ENCODE results near the gene BAIAP2. TPM values are rescaled to one million over a fixed set of nuclear protein-coding genes. Genes with fewer than 3 reads are reported as not detected.

The BAIAP2 gene
- polyA plus RNA-seq, 1 experiment, result 9.6 TPM

DNA sequence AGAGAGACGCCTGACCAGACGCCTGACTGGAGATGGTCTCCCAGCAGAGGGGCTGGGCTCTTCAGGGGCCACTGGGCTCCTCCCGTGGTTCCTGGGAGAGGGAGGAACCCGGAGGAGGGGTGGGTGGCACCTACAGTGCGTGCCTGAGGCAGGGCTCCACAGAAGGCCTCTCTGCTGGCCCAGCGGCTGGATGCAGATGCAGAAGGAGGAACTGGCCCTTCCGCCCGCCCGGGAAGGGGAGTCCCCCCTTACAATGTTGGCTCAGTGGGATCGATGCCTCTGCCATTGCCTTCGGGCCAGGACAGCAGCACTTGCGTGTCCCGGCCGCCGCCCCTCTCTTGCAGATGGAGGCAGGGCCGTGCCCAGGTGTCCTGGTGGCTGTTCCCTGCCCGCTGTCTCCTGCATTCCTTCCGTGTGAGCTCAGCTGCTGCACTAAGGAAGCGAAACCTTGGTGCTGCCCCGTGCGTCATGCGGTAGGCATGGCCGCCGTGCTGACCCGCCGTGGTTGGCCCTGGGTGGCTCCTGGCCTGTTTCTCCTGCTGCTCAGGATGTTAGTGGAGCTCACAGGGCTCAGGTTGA lies 15.1 kb downstream of the BAIAP2 start:
- DNase-seq (ENCODE audit: low read depth, low spot score), result no peak
- no peaks in the 10 kb centered on the region; the same call in 1 of the 2 replicates for H3K9me3 ChIP-seq (ENCODE audit: control insufficient read depth, insufficient read depth, low read length)
- no peak overlapping the region for H3K27ac ChIP-seq (ENCODE audit: low read depth, low read length)
- no peaks in the 10 kb centered on the region for H3K27me3 ChIP-seq (ENCODE audit: control insufficient read depth, insufficient read depth, low read length)
- no peak overlapping the region for H3K4me3 ChIP-seq (ENCODE audit: low read depth, low read length)
- TF ChIP-seq, protein P1, sequence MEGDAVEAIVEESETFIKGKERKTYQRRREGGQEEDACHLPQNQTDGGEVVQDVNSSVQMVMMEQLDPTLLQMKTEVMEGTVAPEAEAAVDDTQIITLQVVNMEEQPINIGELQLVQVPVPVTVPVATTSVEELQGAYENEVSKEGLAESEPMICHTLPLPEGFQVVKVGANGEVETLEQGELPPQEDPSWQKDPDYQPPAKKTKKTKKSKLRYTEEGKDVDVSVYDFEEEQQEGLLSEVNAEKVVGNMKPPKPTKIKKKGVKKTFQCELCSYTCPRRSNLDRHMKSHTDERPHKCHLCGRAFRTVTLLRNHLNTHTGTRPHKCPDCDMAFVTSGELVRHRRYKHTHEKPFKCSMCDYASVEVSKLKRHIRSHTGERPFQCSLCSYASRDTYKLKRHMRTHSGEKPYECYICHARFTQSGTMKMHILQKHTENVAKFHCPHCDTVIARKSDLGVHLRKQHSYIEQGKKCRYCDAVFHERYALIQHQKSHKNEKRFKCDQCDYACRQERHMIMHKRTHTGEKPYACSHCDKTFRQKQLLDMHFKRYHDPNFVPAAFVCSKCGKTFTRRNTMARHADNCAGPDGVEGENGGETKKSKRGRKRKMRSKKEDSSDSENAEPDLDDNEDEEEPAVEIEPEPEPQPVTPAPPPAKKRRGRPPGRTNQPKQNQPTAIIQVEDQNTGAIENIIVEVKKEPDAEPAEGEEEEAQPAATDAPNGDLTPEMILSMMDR (IDR thresholded peaks at IDR 0.05; ENCODE audit: low read depth, low read length), result no peak
- CTCF ChIA-PET, result interaction anchor here (1.2 kb wide), 1 partner anchor 48 kb away, joined by 3 read pairs; no protein-coding TSS in a partner anchor
- POLR2A ChIA-PET, result no interaction called here

DNA sequence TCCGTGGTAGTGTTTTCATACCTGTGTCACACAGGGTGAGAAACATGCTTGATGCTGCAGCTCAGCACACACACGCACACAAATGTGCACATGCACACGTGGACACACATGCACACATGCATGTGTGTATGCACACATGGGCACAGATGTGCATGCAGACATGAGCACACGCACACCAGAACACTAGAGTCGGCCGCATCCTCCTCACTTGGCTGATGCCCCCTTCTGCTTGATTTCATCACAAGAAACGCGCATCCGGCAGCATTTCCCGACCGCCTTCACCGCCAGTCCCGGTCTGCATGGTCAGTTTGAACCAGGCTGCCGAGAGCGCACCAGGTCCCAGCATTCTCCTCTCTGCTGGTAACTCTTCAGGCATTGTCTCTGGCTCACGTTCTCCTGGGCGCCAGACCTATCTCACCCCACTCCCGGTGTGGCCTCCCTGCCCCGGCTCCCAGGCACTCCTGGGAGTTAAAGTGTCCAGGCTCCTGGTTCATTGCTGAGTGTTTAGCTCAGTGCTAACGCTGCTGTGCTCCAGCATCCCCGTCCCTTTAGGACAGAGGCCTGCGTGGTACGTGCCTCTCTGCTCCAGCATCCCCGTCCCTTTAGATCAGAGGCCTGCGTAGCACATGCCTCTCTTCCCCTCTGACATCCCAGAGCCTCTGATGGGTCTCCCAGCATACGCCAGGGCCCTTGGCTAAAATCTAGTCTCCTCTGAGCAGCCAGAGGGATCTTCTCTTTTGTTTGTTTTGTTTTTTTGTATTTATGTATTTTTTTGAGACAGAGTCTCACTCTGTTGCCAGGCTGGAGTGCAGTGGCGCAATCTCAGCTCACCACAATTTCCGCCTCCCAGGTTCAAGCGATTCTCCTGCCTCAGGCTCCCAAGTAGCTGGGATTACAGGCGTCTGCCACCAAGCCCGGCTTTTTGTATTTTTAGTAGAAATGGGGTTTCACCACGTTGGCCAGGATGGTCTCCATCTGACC lies 16.0 kb downstream of the BAIAP2 start:
- CTCF ChIA-PET, result no interaction called here
- no peak overlapping the region for H3K27ac ChIP-seq (ENCODE audit: low read depth, low read length)
- no peak for DNase-seq (ENCODE audit: low read depth, low spot score)
- H3K9me3 ChIP-seq (ENCODE audit: control insufficient read depth, insufficient read depth, low read length), result no peaks in the 10 kb centered on the region; the same call in 1 of the 2 replicates
- H3K27me3 ChIP-seq (ENCODE audit: control insufficient read depth, insufficient read depth, low read length), result no peaks in the 10 kb centered on the region
- TF ChIP-seq, protein P1 (IDR thresholded peaks at IDR 0.05; ENCODE audit: low read depth, low read length), result no peak
- H3K4me3 ChIP-seq (ENCODE audit: low read depth, low read length), result no peak overlapping the region
- POLR2A ChIA-PET, result no interaction called here

DNA sequence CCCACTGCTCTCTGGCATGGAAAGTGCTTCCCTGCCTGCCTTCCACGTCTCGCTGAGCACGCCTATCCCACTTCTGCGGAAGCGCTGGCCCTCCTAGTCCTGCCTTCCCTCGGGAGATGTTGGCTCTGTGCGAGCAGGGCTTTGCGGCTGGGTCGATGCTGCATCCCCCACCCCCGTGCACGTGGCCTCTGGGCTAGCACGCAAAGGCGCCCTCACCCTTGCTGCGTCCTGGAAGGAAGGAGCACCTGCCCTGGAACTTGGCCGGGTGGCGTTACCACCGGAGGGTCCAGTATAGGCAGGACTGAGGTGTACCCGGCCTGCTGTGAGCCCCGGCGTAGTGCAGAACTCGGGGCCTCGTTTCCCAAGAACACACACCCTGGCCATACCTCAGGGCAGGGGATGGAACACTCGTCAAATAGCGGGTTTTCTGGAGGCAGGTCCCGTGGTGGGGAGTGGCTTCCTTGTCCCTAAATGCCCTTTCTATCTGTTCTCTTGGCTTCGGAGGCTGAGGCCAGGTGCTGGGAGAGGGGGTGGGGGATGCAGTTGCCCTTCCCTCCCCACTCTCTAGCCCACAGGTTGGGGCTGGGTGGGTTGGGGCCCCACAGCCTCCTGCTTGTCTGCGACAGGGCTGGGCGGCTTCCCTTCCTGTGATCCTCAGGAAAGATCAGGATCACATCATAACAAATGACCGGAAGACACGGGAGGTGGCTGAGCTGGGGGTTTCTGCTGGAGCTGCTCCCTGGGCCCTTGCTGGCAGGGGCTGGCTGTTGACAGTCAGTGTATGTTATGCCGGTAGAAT lies 17.4 kb downstream of the BAIAP2 start:
- no peak for DNase-seq (ENCODE audit: low read depth, low spot score)
- Histone ChIP-seq H3K27ac (ENCODE audit: low read depth, low read length) (no peak overlapping the region), H3K9me3 (ENCODE audit: control insufficient read depth, insufficient read depth, low read length) (no peaks in the 10 kb centered on the region; the same call in 1 of the 2 replicates), H3K27me3 (ENCODE audit: control insufficient read depth, insufficient read depth, low read length) (no peaks in the 10 kb centered on the region), H3K4me3 (ENCODE audit: low read depth, low read length) (no peak overlapping the region)
- POLR2A ChIA-PET, result interaction anchor here (0.7 kb wide), 1 partner anchor 905 kb away, joined by 3 read pairs; no protein-coding TSS in a partner anchor
- TF ChIP-seq, protein P1 (IDR thresholded peaks at IDR 0.05; ENCODE audit: low read depth, low read length), result no peak
- CTCF ChIA-PET, result no interaction called here

DNA sequence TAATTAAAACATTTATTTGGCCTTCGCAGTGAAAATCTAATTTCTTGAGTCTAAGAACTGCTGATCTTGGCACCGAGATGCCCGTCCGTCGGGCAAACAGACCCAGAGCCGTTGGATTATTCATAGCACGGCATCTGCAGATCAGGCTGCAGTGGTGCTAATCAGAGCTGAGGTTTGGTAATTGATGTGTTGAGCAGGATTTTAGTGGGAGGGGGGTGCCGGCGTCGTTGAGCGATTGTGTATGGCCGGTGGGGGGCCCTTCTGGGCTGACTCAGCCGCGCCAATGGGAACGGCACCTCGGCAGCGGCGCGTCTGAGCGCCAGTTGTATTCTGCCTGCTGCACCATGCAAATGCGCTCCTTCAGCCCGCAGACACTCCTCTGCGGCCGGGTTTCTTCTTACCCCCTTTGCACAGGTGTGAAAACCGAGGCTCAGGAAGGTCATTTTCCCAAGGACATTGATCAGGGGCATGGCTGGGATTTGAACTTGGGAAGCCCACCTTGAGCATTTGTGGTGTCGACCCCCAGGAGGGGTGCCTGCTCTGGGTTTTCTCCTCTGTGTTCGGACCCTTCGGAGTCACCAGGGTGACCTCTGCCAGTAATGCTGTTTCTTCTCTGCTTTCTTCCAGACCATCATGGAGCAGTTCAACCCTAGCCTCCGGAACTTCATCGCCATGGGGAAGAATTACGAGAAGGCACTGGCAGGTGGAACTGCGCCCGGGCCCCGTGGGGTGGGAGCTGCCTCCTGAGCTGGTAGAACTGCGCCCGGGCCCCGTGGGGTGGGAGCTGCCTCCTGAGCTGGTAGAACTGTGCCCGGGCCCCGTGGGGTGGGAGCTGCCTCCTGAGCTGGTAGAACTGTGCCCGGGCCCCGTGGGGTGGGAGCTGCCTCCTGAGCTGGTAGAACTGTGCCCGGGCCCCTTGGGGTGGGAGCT lies 18.4 kb downstream of the BAIAP2 start:
- POLR2A ChIA-PET, result interaction anchor here (0.7 kb wide), 1 partner anchor 906 kb away, joined by 3 read pairs; no protein-coding TSS in a partner anchor
- H3K4me3 ChIP-seq (ENCODE audit: low read depth, low read length), result no peak overlapping the region
- CTCF ChIA-PET, result no interaction called here
- no peaks in the 10 kb centered on the region for H3K27me3 ChIP-seq (ENCODE audit: control insufficient read depth, insufficient read depth, low read length)
- no peak overlapping the region for H3K27ac ChIP-seq (ENCODE audit: low read depth, low read length)
- no peaks in the 10 kb centered on the region; the same call in 1 of the 2 replicates for H3K9me3 ChIP-seq (ENCODE audit: control insufficient read depth, insufficient read depth, low read length)
- no peak for DNase-seq (ENCODE audit: low read depth, low spot score)
- TF ChIP-seq, protein P1 (IDR thresholded peaks at IDR 0.05; ENCODE audit: low read depth, low read length), result no peak

All from AG04450 (cell line).